ENCODE results near the gene ENG.

- TF ChIP-seq CTCF (IDR thresholded peaks at IDR 0.05; ENCODE audit: borderline replicate concordance, extremely low read depth, low read length, poor library complexity, severe bottlenecking) (no peak), EZH2 (IDR thresholded peaks at IDR 0.05; ENCODE audit: borderline replicate concordance, low read depth, low read length, severe bottlenecking) (no peak)
Observed at GRCh38 chr9:127771570-127772189, 82.8 kb downstream of the ENG start.

All from DND-41 (cell line).